ENCODE results near the gene UGT2B10. TPM values are rescaled to one million over a fixed set of nuclear protein-coding genes. Genes with fewer than 3 reads are reported as not detected.

The UGT2B10 gene
- total and polyA plus RNA-seq, 9 of the 15 experiments (the other 6 are each of a cell fraction or from before 2014, with no cell fraction given) = 0.18 TPM; not detected in 8

DNA sequence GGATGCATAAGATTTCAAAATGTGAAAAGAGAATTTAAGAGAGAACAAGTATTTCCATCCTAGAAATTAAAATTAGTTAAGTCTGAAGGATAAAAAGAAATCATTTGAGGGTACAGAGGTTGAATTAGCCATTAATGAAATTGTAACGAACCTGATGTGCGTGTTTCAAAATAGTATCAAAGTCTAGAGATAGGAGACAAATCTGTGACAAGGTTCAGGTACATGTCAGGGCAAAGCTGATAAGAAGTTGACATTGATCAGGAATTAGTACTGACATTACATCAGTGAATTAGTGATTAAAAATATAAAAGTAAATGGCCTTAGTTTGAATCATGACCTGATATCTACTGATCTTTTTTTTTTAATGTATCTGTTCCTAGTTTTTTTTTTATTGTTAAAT, 62.3 kb downstream of the UGT2B10 start:
- no peak overlapping the region for H3K27ac ChIP-seq (ENCODE audit: extremely low read depth, low read depth, low read length)
- H3K4me2 ChIP-seq (ENCODE audit: insufficient read depth, low read length) = no peak overlapping the region
- in situ Hi-C loops (cut with MboI) = no loop called here
- no peak overlapping the region for H3K4me3 ChIP-seq
- H3K36me3 ChIP-seq (ENCODE audit: control insufficient read depth, insufficient read depth, low read length) = no peaks in the 10 kb centered on the region
- H4K20me1 ChIP-seq (replicated peaks; ENCODE audit: control insufficient read depth, insufficient read depth, low read length) = no peaks in the 10 kb centered on the region
- ATAC-seq = no peak
- no peaks in the 10 kb centered on the region for H3K79me2 ChIP-seq (ENCODE audit: control insufficient read depth, insufficient read depth, low read length)
- DNase-seq (ENCODE audit: extremely low read depth in 1 of 4, low spot score in 3 of 4) = no peak
- H2AFZ ChIP-seq (ENCODE audit: low read depth, low read length) = no peak overlapping the region
- FAIRE-seq = no peak
- H3K4me1 ChIP-seq (replicated peaks in 1 of 2; ENCODE audit: control insufficient read depth in 2 of 2, insufficient read depth in 2 of 2, low read length in 2 of 2) = no peaks in the 10 kb centered on the region
- ChIA-PET CTCF (ENCODE audit: low intra/inter-chr PET ratio) (no interaction called here), POLR2A (no interaction called here)
- TF ChIP-seq EWSR1 (IDR thresholded peaks at IDR 0.05; ENCODE audit: borderline replicate concordance, low read depth, partially characterized antibody) (no peak), MEF2A (IDR thresholded peaks at IDR 0.05; ENCODE audit: control insufficient read depth, low read depth, low read length) (no peak), NR2C2 (CRISPR knock-in tag; IDR thresholded peaks at IDR 0.05) (no peak), NR2C2 (tag; IDR thresholded peaks at IDR 0.05) (no peak), RBM25 (IDR thresholded peaks at IDR 0.05; ENCODE audit: low read depth, low read length, severe bottlenecking) (no peak), YY1 (IDR thresholded peaks at IDR 0.05; ENCODE audit: borderline replicate concordance in 1 of 3, control insufficient read depth in 1 of 3, extremely low read depth in 1 of 3, insufficient read depth in 3 of 3, insufficient read length in 1 of 3, insufficient replicate concordance in 2 of 3, low read depth in 1 of 3, low read length in 2 of 3) (no peak), MYC (IDR thresholded peaks at IDR 0.05; ENCODE audit: low read depth, low read length) (no peak), MYC (CRISPR knock-in tag; IDR thresholded peaks at IDR 0.05; ENCODE audit: borderline replicate concordance, low read depth) (no peak), HSF4 (CRISPR knock-in tag; IDR thresholded peaks at IDR 0.05; ENCODE audit: borderline replicate concordance) (no peak), RFX1 (IDR thresholded peaks at IDR 0.05) (no peak), MIER1 (IDR thresholded peaks at IDR 0.05; ENCODE audit: low read depth) (no peak), MECOM (CRISPR knock-in tag; IDR thresholded peaks at IDR 0.05) (no peak), RBFOX2 (IDR thresholded peaks at IDR 0.05; ENCODE audit: low read depth, low read length) (no peak), MEF2D (tag; conservative IDR thresholded peaks at IDR 0.05; ENCODE audit: low read depth) (no peak)
- TF ChIP-seq, protein P1, sequence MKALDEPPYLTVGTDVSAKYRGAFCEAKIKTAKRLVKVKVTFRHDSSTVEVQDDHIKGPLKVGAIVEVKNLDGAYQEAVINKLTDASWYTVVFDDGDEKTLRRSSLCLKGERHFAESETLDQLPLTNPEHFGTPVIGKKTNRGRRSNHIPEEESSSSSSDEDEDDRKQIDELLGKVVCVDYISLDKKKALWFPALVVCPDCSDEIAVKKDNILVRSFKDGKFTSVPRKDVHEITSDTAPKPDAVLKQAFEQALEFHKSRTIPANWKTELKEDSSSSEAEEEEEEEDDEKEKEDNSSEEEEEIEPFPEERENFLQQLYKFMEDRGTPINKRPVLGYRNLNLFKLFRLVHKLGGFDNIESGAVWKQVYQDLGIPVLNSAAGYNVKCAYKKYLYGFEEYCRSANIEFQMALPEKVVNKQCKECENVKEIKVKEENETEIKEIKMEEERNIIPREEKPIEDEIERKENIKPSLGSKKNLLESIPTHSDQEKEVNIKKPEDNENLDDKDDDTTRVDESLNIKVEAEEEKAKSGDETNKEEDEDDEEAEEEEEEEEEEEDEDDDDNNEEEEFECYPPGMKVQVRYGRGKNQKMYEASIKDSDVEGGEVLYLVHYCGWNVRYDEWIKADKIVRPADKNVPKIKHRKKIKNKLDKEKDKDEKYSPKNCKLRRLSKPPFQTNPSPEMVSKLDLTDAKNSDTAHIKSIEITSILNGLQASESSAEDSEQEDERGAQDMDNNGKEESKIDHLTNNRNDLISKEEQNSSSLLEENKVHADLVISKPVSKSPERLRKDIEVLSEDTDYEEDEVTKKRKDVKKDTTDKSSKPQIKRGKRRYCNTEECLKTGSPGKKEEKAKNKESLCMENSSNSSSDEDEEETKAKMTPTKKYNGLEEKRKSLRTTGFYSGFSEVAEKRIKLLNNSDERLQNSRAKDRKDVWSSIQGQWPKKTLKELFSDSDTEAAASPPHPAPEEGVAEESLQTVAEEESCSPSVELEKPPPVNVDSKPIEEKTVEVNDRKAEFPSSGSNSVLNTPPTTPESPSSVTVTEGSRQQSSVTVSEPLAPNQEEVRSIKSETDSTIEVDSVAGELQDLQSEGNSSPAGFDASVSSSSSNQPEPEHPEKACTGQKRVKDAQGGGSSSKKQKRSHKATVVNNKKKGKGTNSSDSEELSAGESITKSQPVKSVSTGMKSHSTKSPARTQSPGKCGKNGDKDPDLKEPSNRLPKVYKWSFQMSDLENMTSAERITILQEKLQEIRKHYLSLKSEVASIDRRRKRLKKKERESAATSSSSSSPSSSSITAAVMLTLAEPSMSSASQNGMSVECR (CRISPR knock-in tag; IDR thresholded peaks at IDR 0.05) = no peak
- TF ChIP-seq, protein P2, sequence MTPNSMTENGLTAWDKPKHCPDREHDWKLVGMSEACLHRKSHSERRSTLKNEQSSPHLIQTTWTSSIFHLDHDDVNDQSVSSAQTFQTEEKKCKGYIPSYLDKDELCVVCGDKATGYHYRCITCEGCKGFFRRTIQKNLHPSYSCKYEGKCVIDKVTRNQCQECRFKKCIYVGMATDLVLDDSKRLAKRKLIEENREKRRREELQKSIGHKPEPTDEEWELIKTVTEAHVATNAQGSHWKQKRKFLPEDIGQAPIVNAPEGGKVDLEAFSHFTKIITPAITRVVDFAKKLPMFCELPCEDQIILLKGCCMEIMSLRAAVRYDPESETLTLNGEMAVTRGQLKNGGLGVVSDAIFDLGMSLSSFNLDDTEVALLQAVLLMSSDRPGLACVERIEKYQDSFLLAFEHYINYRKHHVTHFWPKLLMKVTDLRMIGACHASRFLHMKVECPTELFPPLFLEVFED (CRISPR knock-in tag; conservative IDR thresholded peaks at IDR 0.05) = no peak
- no TSS peak for BruUV-seq (replicated peaks)
- H3K9me1 ChIP-seq (ENCODE audit: control insufficient read depth, insufficient read depth, low read length) = no peaks in the 10 kb centered on the region
- H3K27me3 ChIP-seq (ENCODE audit: control insufficient read depth in 2 of 2, insufficient read depth in 2 of 2, low read length in 2 of 2) = no peaks in the 10 kb centered on the region
- no peaks in the 10 kb centered on the region for H3K9me3 ChIP-seq (replicated peaks; ENCODE audit: control insufficient read depth, insufficient read depth, low read depth, low read length)
- H3K9ac ChIP-seq (ENCODE audit: insufficient read depth in 1 of 2, low read depth in 2 of 2, low read length in 2 of 2) = no peak overlapping the region
- 23% methylated on average over 2 of the region's 2 CpGs for WGBS (ENCODE audit: insufficient coverage, low coverage, missing lambda C conversion rate)
- intact Hi-C loops (cut with micrococcal nuclease) = no loop called here
